Lower leg skin (tissue), 4 donors: ENCODE results near the gene B9D1. TPM values are rescaled to one million over a fixed set of nuclear protein-coding genes. Genes with fewer than 3 reads are reported as not detected.

Experiments
- DNase-seq, 2 donors: peaks; one replicate each; pipeline ENCODE4 v3.0.0-alpha.2; 2019; ENCODE audit warnings: low spot score in 2 of 2
- H3K4me3 ChIP-seq: fragments of 200-600 bp; sonication (generic); 2 replicates; pipeline ENCODE4 v1.5.1; 2017; ENCODE audit warnings: mild to moderate bottlenecking, low read depth; ENCODE audit not compliant: poor library complexity, severe bottlenecking
- POLR2A ChIP-seq, 2 donors: fragments of 450-650 bp; IDR thresholded peaks; one replicate each; pipeline ENCODE4 v1.6.1; 2016 to 2017; ENCODE audit warnings: antibody characterized with exemption in 2 of 2, mild to moderate bottlenecking in 1 of 2, moderate library complexity in 1 of 2
- WGBS, 2 donors: methylation state at CpG; one replicate each; pipeline ENCODE4 v1.1.5; 2018; 5-methylcytosine and 5-hydroxymethylcytosine counted together
- intact Hi-C: fragments of 100-400 bp; cut with DNase I; formaldehyde crosslinking; loops from one replicate; pipeline ENCODE4 v1.15.0; 2023; ENCODE audit warnings: low total_unique reads
- total RNA-seq, 4 donors: library from RNA; depleted of rRNA; stranded (reverse); fragments of >200 nt; gene quantifications; one replicate each; pipeline ENCODE4 v1.1.0, GENCODE V29; 2016
- TF ChIP-seq, protein P1 (sequence below), 3 donors: fragments of 450-650 bp; IDR thresholded peaks; one replicate each; pipeline ENCODE4 v1.5.1; 2016; ENCODE audit warnings: antibody characterized with exemption in 3 of 3, mild to moderate bottlenecking in 3 of 3, moderate library complexity in 2 of 3

The B9D1 gene
- total RNA-seq, 4 donors from 2014 or later = 2.4 to 24.5 (median 19.5) TPM

DNA sequence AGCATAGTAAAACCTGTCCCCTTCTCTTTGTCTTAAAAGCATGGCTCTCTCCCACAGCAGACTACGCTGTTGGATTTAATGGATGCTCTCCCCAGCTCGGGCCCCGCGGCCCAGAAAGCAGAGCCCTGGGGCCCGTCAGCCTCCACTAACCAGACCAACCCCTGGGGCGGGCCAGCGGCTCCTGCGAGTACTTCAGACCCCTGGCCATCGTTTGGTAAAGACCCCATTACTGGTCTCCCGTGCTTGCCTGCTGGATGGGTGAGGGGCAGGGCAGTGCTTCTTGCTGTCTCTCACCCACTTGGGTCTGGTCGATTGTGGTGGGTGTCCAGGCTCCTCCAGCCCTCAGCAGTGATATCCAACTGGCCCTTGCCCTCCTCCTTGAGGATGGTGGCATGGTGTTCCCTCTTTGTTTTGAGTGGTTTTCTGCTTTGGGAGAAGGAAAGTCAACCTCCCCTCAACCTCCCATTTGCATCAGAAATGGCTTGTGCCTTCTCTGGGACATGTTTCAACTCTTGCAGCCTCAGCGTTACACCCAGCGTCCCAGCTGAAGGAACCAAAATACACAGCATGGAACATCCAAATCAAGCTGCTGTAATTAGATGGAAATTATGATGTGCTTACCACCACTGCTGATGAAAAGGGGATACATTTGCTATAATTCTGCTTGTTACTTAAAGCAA lies 49.3 kb downstream of the B9D1 start:
- intact Hi-C loops = no loop called here
- H3K4me3 ChIP-seq = no peak overlapping the region
- TF ChIP-seq, protein P1, sequence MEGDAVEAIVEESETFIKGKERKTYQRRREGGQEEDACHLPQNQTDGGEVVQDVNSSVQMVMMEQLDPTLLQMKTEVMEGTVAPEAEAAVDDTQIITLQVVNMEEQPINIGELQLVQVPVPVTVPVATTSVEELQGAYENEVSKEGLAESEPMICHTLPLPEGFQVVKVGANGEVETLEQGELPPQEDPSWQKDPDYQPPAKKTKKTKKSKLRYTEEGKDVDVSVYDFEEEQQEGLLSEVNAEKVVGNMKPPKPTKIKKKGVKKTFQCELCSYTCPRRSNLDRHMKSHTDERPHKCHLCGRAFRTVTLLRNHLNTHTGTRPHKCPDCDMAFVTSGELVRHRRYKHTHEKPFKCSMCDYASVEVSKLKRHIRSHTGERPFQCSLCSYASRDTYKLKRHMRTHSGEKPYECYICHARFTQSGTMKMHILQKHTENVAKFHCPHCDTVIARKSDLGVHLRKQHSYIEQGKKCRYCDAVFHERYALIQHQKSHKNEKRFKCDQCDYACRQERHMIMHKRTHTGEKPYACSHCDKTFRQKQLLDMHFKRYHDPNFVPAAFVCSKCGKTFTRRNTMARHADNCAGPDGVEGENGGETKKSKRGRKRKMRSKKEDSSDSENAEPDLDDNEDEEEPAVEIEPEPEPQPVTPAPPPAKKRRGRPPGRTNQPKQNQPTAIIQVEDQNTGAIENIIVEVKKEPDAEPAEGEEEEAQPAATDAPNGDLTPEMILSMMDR (IDR thresholded peaks at IDR 0.05) = no peak
- TF ChIP-seq POLR2A (IDR thresholded peaks at IDR 0.05) = no peak
- 83 to 86% methylated on average over 11 to 13 of the region's 13 CpGs for WGBS, 2 donors
- no peak for DNase-seq

DNA sequence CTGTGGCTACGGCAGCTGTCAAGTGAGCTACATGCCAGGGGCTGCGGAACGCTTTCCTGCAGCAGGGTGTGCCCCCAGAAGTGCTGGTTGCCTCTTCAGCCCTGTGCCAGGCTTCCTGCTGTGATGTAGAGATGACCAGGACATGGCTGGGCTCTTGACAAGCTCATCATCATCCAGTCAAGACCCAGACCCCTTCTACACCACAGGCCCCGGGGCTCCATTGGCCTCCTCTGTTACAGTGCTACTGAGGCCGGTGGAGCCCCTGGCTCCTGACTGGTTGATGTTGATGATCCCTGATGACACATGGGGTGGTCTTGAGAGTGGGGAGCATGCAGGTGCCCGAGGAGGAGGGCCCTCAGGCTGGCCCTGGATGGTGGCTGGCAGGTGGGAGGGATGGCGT lies 50.1 kb downstream of the B9D1 start:
- WGBS, 2 donors = 87 to 93% methylated on average over 6 to 7 of the region's 7 CpGs
- DNase-seq = no peak
- TF ChIP-seq, protein P1 (IDR thresholded peaks at IDR 0.05) = no peak
- TF ChIP-seq POLR2A (IDR thresholded peaks at IDR 0.05) = no peak
- intact Hi-C loops = no loop called here
- no peak overlapping the region for H3K4me3 ChIP-seq

DNA sequence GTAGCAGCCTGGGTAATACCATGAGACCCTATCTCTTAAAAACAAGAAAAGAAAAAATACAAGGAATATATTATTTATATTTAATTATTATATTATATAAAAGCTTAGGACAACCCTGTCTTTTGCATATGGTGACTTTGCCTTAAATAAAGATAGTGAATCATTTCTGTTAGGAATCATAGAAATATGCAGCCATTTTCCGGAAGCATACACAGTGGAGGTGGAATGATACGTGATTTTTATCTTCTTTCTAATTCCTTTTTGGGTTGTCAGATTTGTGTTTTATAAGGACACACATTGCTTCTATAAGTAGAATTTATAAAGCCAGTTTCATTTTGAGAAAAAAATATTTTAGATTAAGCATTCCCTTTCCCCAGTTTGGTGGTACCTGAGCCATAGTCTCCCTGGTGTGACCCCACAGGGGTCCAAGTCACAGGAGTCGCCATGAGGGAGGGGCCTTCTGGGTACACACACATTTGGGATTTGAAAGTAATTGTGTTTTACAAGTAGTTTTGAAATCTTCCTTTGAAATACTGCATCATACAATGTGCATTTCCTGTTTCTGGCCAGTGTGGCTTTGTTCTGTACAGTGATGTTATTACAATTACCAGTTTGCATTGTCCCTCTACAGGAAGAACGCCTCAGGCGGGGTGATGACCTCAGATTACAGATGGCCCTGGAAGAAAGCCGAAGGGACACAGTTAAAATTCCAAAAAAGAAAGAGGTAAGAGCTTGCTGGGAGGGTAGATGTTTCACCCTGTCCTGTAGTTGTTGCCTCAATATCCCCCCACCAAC lies 50.9 kb downstream of the B9D1 start:
- intact Hi-C loops = no loop called here
- H3K4me3 ChIP-seq = no peak overlapping the region
- WGBS, 2 donors = 76 to 81% methylated on average over 6 of the region's 6 CpGs
- TF ChIP-seq, protein P1 (IDR thresholded peaks at IDR 0.05) = no peak
- no peak for TF ChIP-seq POLR2A (IDR thresholded peaks at IDR 0.05)
- no peak for DNase-seq

DNA sequence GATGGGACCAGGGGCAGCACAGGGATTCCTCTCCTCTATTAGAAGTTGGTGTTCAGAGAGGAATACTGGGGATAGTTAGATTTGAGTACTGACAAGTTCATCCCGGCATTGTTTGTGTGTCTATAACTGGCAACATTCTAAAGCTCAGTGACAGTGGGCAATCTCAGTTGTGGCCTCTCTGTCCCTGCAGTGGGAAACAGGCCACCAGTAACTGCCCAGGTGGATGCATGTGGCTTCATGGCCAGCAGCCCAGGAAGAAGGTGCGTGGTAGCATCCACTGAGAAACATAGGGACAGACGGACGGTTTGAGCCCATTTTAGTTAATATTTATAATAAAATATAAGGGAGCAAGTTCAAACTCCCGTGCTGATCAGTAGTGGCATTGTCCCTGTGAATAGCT lies 51.5 kb downstream of the B9D1 start:
- no peak for DNase-seq
- intact Hi-C loops = no loop called here
- TF ChIP-seq, protein P1 (IDR thresholded peaks at IDR 0.05) = no peak
- WGBS, 2 donors = 94 to 96% methylated on average over 5 of the region's 5 CpGs
- H3K4me3 ChIP-seq = no peak overlapping the region

DNA sequence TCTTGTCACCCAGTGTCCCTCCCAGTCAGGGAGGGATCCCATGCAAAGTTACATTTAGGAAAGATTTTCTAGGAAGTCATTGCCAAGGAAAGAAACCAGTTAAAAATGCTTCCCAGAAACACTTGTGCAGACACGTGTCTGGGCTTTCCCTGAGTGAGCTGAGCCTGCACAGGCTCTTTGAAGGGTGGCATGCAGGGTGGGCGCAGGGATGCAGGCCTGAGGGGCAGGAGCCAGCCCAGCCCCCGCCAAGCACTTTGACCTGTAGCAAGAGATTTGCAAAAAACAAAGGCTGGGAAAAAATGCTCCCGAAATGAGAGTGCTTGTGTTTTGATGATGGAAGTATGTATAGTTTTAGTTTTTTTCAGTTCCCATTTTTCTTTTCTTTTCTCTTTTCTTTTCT lies 52.4 kb downstream of the B9D1 start:
- no peak for DNase-seq
- 63 to 65% methylated on average over 4 of the region's 4 CpGs for WGBS, 2 donors
- TF ChIP-seq, protein P1 (IDR thresholded peaks at IDR 0.05) = no peak
- no peak for TF ChIP-seq POLR2A (IDR thresholded peaks at IDR 0.05)
- H3K4me3 ChIP-seq = no peak overlapping the region
- intact Hi-C loops = no loop called here
